GM12891 (cell line): ENCODE data around the gene OVOL2.

Source experiments
- PAX5 ChIP-seq: IDR thresholded peaks from 2 replicates; pipeline ENCODE4 v1.6.1; 2011; ENCODE audit warnings: low read length, moderate library complexity, mild to moderate bottlenecking; ENCODE audit not compliant: insufficient read depth, severe bottlenecking
- POLR2A ChIP-seq: IDR thresholded peaks from 2 replicates; pipeline ENCODE4 v1.6.1; 2011; ENCODE audit warnings: low read depth, low read length, control low read depth
- POLR2AphosphoS5 ChIP-seq: IDR thresholded peaks from 2 replicates; pipeline ENCODE4 v1.6.1; 2011; ENCODE audit warnings: low read depth, low read length, control low read depth

- TF ChIP-seq POLR2AphosphoS5 (no peak), POLR2A (no peak), PAX5 (no peak)
Observed at GRCh38 chr20:18039063-18039462, 18.7 kb downstream of the OVOL2 start.
